ENCODE measurements around the gene KAT2B. TPM values are rescaled to one million over a fixed set of nuclear protein-coding genes. Genes with fewer than 3 reads are reported as not detected.

The KAT2B gene
- total RNA-seq, 2 experiments from 2014 or later, result 112 to 120 TPM

Small RNA genes within 50 kb of the gene (microRNA-seq; reads per million reads assigned to microRNA genes)
- 2.9 reads per million for gene MIR3135A

Other genes with a start within 250 kb of the KAT2B start
- gene EFHB, start 106.2 kb upstream of the KAT2B start, total RNA-seq, result under 1 TPM in 1 of 2 experiments, not detected in 1; 0.44 TPM
- gene RAB5A, start 93.3 kb upstream of the KAT2B start, total RNA-seq, result 10 to 100 TPM; 57.8 to 59.8 TPM
- not detected for gene PP2D1, start 28.2 kb upstream of the KAT2B start, total RNA-seq
- gene SGO1, start 145.8 kb downstream of the KAT2B start, total RNA-seq, result 10 to 100 TPM; 43.6 to 43.7 TPM